ENCODE data around the gene PTTG1IP. TPM values are rescaled to one million over a fixed set of nuclear protein-coding genes. Genes with fewer than 3 reads are reported as not detected.

PTTG1IP gene
- total and polyA plus RNA-seq, 2 of the 13 experiments (the other 11 are each of a cell fraction or from before 2014, with no cell fraction given) = 161 to 700 TPM

- no peak for TF ChIP-seq HIC2 (CRISPR knock-in tag; IDR thresholded peaks at IDR 0.05; ENCODE audit: low read depth)
- TF ChIP-seq E2F5 (CRISPR knock-in tag; conservative IDR thresholded peaks at IDR 0.05) = no peak
- no peak for TF ChIP-seq GATAD2A (CRISPR knock-in tag; IDR thresholded peaks at IDR 0.05)
- TF ChIP-seq ESRRA (CRISPR knock-in tag; IDR thresholded peaks at IDR 0.05; ENCODE audit: low read depth) = no peak; the same call in 1 of the 2 replicates
- TF ChIP-seq ZNF879 (CRISPR knock-in tag; IDR thresholded peaks at IDR 0.05) = no peak
- no peak for TF ChIP-seq ZNF281 (CRISPR knock-in tag; IDR thresholded peaks at IDR 0.05; ENCODE audit: borderline replicate concordance)
- 0 out of 2 replicates have a peak, but pooled peaks have one; percentile 30 for TF ChIP-seq ZNF234 (CRISPR knock-in tag; conservative IDR thresholded peaks at IDR 0.05)
- no peak for TF ChIP-seq ZNF20 (CRISPR knock-in tag; IDR thresholded peaks at IDR 0.05)
- no peak for TF ChIP-seq HNF1B (CRISPR knock-in tag; IDR thresholded peaks at IDR 0.05)
- no peak for TF ChIP-seq CCAR2 (optimal IDR thresholded peaks at IDR 0.05; ENCODE audit: low read depth, low read length)
- no peak; the same call in 1 of the 2 replicates for TF ChIP-seq ATF2 (CRISPR knock-in tag; IDR thresholded peaks at IDR 0.05)
- no peak for TF ChIP-seq ARID2 (CRISPR knock-in tag; IDR thresholded peaks at IDR 0.05; ENCODE audit: borderline replicate concordance)
- TF ChIP-seq ZNF180 (CRISPR knock-in tag; IDR thresholded peaks at IDR 0.05; ENCODE audit: borderline replicate concordance, low read depth) = no peak
- 0 out of 2 replicates have a peak, but pooled peaks have one; percentile 45 for TF ChIP-seq ZNF788 (CRISPR knock-in tag; IDR thresholded peaks at IDR 0.05; ENCODE audit: borderline replicate concordance)
- no peak for TF ChIP-seq MBD4 (IDR thresholded peaks at IDR 0.05; ENCODE audit: borderline replicate concordance, low read length)
- no peak for TF ChIP-seq ZNF891 (CRISPR knock-in tag; IDR thresholded peaks at IDR 0.05)
- no peak for TF ChIP-seq YEATS2 (CRISPR knock-in tag; IDR thresholded peaks at IDR 0.05; ENCODE audit: borderline replicate concordance)
- TF ChIP-seq ZSCAN5A (CRISPR knock-in tag; IDR thresholded peaks at IDR 0.05; ENCODE audit: borderline replicate concordance) = no peak
Measured at GRCh38 chr21:44873356-44874239, at the start of gene PTTG1IP (continued).

Data from HepG2 (cell line).